ENCODE measurements around the gene AMOTL2.

DNA sequence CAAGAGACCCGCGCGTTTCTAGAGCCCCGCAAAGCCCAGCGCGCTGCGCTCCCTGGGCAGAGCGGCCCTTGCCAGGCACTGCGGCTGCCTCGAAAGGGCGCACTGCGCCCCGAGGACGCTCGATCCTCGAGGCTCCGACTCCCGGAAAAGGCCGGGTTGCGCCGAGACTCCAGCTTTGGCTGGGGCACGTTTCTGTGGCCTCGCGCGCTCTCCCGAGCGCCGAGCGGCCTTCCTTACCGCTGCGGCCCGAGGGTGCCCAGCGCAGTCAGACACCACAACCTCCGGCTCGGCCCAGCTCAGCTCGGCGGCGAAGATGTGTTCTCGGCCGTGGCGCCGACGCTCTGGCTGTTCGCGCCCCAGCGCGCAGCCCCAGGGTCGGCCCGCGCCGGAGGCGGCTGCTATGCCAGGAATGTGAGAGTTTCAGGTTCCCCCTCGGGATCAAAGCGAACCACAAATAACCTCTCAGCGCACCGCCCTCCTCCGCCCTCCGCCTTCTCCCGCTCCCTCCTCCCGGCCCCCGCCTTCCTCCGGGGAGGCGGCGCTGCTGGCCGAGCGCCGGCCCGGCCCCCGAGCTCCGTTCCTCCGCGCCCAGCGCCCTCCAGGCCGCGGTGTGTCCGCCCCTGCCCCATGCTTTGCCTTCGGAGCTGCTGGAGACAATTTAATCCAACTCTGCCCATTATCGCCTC is at the start of gene AMOTL2:
- TF ChIP-seq POLR2A (IDR thresholded peaks at IDR 0.05), result peak; percentile 57 to 89
- TF ChIP-seq, protein P1, sequence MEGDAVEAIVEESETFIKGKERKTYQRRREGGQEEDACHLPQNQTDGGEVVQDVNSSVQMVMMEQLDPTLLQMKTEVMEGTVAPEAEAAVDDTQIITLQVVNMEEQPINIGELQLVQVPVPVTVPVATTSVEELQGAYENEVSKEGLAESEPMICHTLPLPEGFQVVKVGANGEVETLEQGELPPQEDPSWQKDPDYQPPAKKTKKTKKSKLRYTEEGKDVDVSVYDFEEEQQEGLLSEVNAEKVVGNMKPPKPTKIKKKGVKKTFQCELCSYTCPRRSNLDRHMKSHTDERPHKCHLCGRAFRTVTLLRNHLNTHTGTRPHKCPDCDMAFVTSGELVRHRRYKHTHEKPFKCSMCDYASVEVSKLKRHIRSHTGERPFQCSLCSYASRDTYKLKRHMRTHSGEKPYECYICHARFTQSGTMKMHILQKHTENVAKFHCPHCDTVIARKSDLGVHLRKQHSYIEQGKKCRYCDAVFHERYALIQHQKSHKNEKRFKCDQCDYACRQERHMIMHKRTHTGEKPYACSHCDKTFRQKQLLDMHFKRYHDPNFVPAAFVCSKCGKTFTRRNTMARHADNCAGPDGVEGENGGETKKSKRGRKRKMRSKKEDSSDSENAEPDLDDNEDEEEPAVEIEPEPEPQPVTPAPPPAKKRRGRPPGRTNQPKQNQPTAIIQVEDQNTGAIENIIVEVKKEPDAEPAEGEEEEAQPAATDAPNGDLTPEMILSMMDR (IDR thresholded peaks at IDR 0.05), result peak in 1 of 4 experiments; percentile 6
